Nephron (organoid): ENCODE data around the gene DNAJC4.

ENCODE experiments used
- H3K27ac Mint-ChIP-seq, 3 experiments: 2 replicates each; pipeline ENCODE4 v1.8.0; 2020; ENCODE audit warnings: mixed read lengths in 3 of 3, mild to moderate bottlenecking in 2 of 3, moderate library complexity in 1 of 3
- H3K27me3 Mint-ChIP-seq: 2 replicates; pipeline ENCODE4 v1.8.0; 2021; ENCODE audit warnings: low read depth, mild to moderate bottlenecking, moderate library complexity, mixed read lengths
- H3K36me3 Mint-ChIP-seq: 2 replicates; pipeline ENCODE4 v1.8.0; 2020; ENCODE audit warnings: low read depth, mixed read lengths
- H3K4me1 Mint-ChIP-seq: 2 replicates; pipeline ENCODE4 v1.8.0; 2020; ENCODE audit warnings: mixed read lengths
- H3K4me3 Mint-ChIP-seq, 3 experiments: 2 replicates each; pipeline ENCODE4 v1.8.0; 2020; ENCODE audit warnings: mild to moderate bottlenecking in 3 of 3, mixed read lengths in 3 of 3, moderate library complexity in 2 of 3
- H3K9me3 Mint-ChIP-seq: 2 replicates; pipeline ENCODE4 v1.8.0; 2020; ENCODE audit warnings: mixed read lengths
- CTCF ChIP-seq, 3 experiments: fragments of 200-600 bp; sonication (generic); IDR thresholded peaks; one replicate each; pipeline ENCODE4 v1.5.0; 2021; ENCODE audit warnings: antibody characterized with exemption in 3 of 3; ENCODE audit not compliant: unreplicated experiment in 3 of 3

Gene DNAJC4

DNA sequence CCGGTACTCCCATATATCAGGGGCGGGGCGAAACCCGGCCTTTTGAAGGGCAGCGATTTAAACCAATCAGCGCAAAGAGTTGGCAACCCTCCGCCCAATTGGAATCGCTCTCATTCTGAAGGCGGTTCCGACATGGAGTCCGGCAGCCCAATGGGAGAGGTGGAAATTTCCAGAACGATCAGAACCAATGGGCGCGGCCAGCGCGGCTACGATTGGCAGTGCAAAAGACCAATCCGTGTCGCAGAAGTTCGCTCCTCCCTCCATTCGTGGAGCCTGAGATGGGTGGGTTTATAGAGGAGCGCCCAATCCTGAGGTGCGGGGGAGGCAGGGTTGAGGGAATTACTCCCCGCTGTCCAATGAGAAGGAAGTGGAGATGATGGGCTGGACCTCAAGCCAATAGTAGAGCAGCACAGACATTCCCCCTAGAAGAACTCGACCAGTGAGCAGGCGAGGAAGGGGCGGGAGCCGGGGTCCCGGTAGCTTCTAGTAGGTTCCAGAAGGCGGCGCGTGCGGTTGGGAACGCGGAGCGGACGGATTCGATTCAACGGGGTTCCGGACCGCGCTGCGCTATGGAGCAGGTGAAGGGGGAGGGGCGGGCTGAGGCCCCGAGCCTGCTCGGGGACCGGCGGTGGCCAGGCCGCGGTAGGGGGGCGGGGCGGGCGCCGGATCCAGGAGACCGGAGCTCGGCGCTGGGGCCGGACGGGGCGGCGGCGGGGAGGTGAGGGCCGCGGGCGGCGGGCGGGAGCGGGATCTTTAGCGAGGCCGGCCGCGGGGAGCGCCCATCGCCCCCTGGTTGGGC lies 44.5 kb upstream of the DNAJC4 start, which contains the start of gene STIP1:
Gene STIP1 (plus strand): TSS at position 479 of the 799 bp plus-strand sequence. CDS start 91 bp downstream, at position 570.
- no peaks in the 10 kb centered on the region for H3K9me3 Mint-ChIP-seq
- H3K4me3 Mint-ChIP-seq, result peak within 1 kb of the TSS; percentile 93 to 95 (median 95)
- peaks cover 33% of the 10 kb centered on the region for H3K4me1 Mint-ChIP-seq
- H3K27me3 Mint-ChIP-seq, result peaks cover 4% of the 10 kb centered on the region
- peak in 2 of 3 experiments; percentile 24 to 35 for TF ChIP-seq CTCF (IDR thresholded peaks at IDR 0.05; ENCODE audit: unreplicated experiment in 3 of 3)
- peak within 1 kb of the TSS; percentile 94 to 99 (median 95) for H3K27ac Mint-ChIP-seq
- peaks cover 9% of the 10 kb centered on the region for H3K36me3 Mint-ChIP-seq

- Mint-ChIP-seq H3K4me3 (no peak overlapping the region), H3K27me3 (peaks cover 2% of the 10 kb centered on the region), H3K36me3 (peaks cover 9% of the 10 kb centered on the region), H3K4me1 (peaks cover 26% of the 10 kb centered on the region), H3K9me3 (no peaks in the 10 kb centered on the region), H3K27ac (peak overlapping the region in 1 of 3 experiments; percentile 72)
- no peak for TF ChIP-seq CTCF (IDR thresholded peaks at IDR 0.05; ENCODE audit: unreplicated experiment in 3 of 3)
Observed at GRCh38 chr11:64186492-64187165, 43.7 kb upstream of the DNAJC4 start.

- TF ChIP-seq CTCF (IDR thresholded peaks at IDR 0.05; ENCODE audit: unreplicated experiment in 3 of 3), result no peak
- Mint-ChIP-seq H3K4me3 (no peak overlapping the region), H3K27ac (no peak overlapping the region), H3K36me3 (peaks cover 57% of the 10 kb centered on the region), H3K4me1 (peaks cover 5% of the 10 kb centered on the region), H3K9me3 (no peaks in the 10 kb centered on the region), H3K27me3 (no peaks in the 10 kb centered on the region)
Observed at GRCh38 chr11:64192434-64192833, 37.9 kb upstream of the DNAJC4 start.

DNA sequence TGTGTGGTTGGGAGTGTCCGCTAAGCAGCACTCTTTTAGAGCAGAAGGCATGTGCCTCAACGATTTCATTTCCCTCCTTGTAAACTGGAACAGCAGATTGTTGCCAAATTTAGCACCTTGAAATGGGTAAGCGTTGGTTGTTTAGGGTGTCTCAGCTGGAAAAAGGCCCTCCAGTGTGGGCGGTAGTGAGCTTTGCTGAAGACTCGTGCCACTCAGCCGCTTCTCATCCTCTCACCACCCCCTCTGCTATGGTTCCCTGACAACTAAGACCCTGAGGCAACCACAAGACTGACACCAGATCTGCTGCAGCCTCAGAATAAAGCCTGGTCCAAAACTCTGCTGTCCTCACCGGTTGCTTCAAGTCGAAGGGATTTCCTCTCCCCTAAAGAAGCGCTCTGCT lies 33.7 kb upstream of the DNAJC4 start:
- TF ChIP-seq CTCF (IDR thresholded peaks at IDR 0.05; ENCODE audit: unreplicated experiment in 3 of 3), result no peak
- Mint-ChIP-seq H3K4me3 (no peak overlapping the region), H3K36me3 (peaks cover 68% of the 10 kb centered on the region), H3K27me3 (no peaks in the 10 kb centered on the region), H3K4me1 (no peaks in the 10 kb centered on the region), H3K9me3 (no peaks in the 10 kb centered on the region), H3K27ac (no peak overlapping the region)

DNA sequence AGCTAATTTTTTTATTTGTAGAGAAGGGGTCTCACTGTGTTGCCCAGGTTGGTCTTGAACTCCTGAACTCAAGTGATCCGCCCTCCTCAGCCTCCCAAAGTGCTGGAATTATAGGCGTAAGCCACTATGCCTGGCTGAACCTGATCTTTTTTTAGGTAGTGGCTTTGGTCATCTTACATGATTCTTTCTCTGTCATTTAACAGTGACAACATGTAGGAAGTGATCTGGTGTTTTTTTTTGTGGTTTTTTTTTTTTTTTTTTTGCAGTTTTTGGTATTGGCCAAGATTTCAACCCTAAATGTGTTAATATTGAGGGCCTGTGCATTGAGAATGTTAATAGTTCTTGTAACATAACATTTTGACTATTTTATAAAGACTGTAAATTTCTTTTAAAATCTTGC lies 31.8 kb upstream of the DNAJC4 start:
- Mint-ChIP-seq H3K4me1 (peaks cover 4% of the 10 kb centered on the region), H3K27me3 (no peaks in the 10 kb centered on the region), H3K27ac (no peak overlapping the region), H3K36me3 (peaks cover 70% of the 10 kb centered on the region), H3K4me3 (no peak overlapping the region), H3K9me3 (no peaks in the 10 kb centered on the region)
- no peak for TF ChIP-seq CTCF (IDR thresholded peaks at IDR 0.05; ENCODE audit: unreplicated experiment in 3 of 3)
